CD14-positive monocyte (primary cell): ENCODE data around the gene NUTM1. TPM values are rescaled to one million over a fixed set of nuclear protein-coding genes. Genes with fewer than 3 reads are reported as not detected.

Experiments
- DNase-seq, 3 donors: peaks; one replicate each; pipeline ENCODE4 v3.0.0-alpha.2; 2011 to 2022
- H2AFZ ChIP-seq: 2 replicates; pipeline ENCODE4 v1.6.0; 2012; ENCODE audit warnings: mild to moderate bottlenecking, low read depth, low read length, inconsistent platforms; ENCODE audit not compliant: insufficient read depth, poor library complexity, severe bottlenecking
- H3K27ac ChIP-seq, 2 donors: 1 replicate in 1 of 2; 2 replicates in 1 of 2; pipeline ENCODE4 v1.5.1; 2012 to 2013; ENCODE audit warnings: low read length in 2 of 2, control low read depth in 1 of 2, inconsistent platforms in 1 of 2, low read depth in 1 of 2, mild to moderate bottlenecking in 1 of 2
- H3K27me3 ChIP-seq, 2 donors: one replicate each; pipeline versions ENCODE4 v1.6.0 to v1.6.1; 2011 to 2013; ENCODE audit warnings: low read length in 2 of 2; ENCODE audit not compliant: control insufficient read depth in 2 of 2, insufficient read depth in 2 of 2
- H3K36me3 ChIP-seq, 2 donors: replicated peaks in 1 of 2; 1 replicate in 1 of 2; 2 replicates in 1 of 2; pipeline versions ENCODE4 v1.5.1 to v1.6.1; 2012 to 2013; ENCODE audit warnings: low read length in 2 of 2, control low read depth in 1 of 2, inconsistent platforms in 1 of 2, mild to moderate bottlenecking in 1 of 2; ENCODE audit not compliant: insufficient read depth in 2 of 2, control insufficient read depth in 1 of 2
- H3K4me1 ChIP-seq, 2 donors: 1 replicate in 1 of 2; 2 replicates in 1 of 2; pipeline versions ENCODE4 v1.5.1 to v1.6.1; 2012 to 2013; ENCODE audit warnings: low read length in 2 of 2, control low read depth in 1 of 2, inconsistent platforms in 1 of 2, mild to moderate bottlenecking in 1 of 2, moderate library complexity in 1 of 2; ENCODE audit not compliant: insufficient read depth in 2 of 2, control insufficient read depth in 1 of 2
- H3K4me2 ChIP-seq: replicated peaks from 2 replicates; pipeline ENCODE3; 2012; ENCODE audit warnings: low read length, moderate library complexity, mild to moderate bottlenecking; ENCODE audit not compliant: poor library complexity, severe bottlenecking; ENCODE audit errors: extremely low read depth
- H3K4me3 ChIP-seq, 3 experiments: fragments of 200-600 bp in 1 of 3; sonication (generic) in 1 of 3; replicated peaks in 1 of 3; 1 replicate in 2 of 3; 2 replicates in 1 of 3; pipeline ENCODE4 v1.5.1; 2011 to 2013; ENCODE audit warnings: low read length in 3 of 3, mild to moderate bottlenecking in 3 of 3, control low read depth in 2 of 3, low read depth in 2 of 3, inconsistent platforms in 1 of 3, moderate library complexity in 1 of 3
- H3K79me2 ChIP-seq: 2 replicates; pipeline ENCODE4 v1.6.0; 2012; ENCODE audit warnings: mild to moderate bottlenecking, control low read depth, inconsistent platforms, low read length, moderate library complexity; ENCODE audit not compliant: insufficient read depth
- H3K9ac ChIP-seq: 2 replicates; pipeline ENCODE4 v1.6.0; 2017; ENCODE audit warnings: low read length, mild to moderate bottlenecking; ENCODE audit not compliant: insufficient read depth, poor library complexity, severe bottlenecking
- H3K9me3 ChIP-seq, 2 donors: replicated peaks in 1 of 2; 1 replicate in 1 of 2; 2 replicates in 1 of 2; pipeline versions ENCODE4 v1.5.1 to v1.6.1; 2012 to 2013; ENCODE audit warnings: low read length in 2 of 2, control low read depth in 1 of 2; ENCODE audit not compliant: control insufficient read depth in 1 of 2, insufficient read depth in 1 of 2
- H4K20me1 ChIP-seq: 2 replicates; pipeline ENCODE4 v1.6.0; 2012; ENCODE audit warnings: mild to moderate bottlenecking, low read length, control low read depth, moderate library complexity; ENCODE audit not compliant: insufficient read depth
- H3K27ac Mint-ChIP-seq, 7 donors: one replicate each; pipeline ENCODE4 v1.8.0; 2020; ENCODE audit warnings: mild to moderate bottlenecking in 7 of 7, mixed read lengths in 7 of 7, moderate library complexity in 6 of 7, inconsistent platforms in 2 of 7
- H3K27me3 Mint-ChIP-seq, 3 donors: one replicate each; pipeline ENCODE4 v1.8.0; 2021 to 2022; ENCODE audit warnings: low read depth in 3 of 3, mild to moderate bottlenecking in 3 of 3, mixed read lengths in 3 of 3, moderate library complexity in 3 of 3, inconsistent platforms in 1 of 3
- H3K36me3 Mint-ChIP-seq, 2 donors: one replicate each; pipeline ENCODE4 v1.8.0; 2020; ENCODE audit warnings: mixed read lengths in 2 of 2, inconsistent platforms in 1 of 2, mild to moderate bottlenecking in 1 of 2
- H3K4me1 Mint-ChIP-seq: one replicate; pipeline ENCODE4 v1.8.0; 2020; ENCODE audit warnings: mild to moderate bottlenecking, mixed read lengths
- H3K4me3 Mint-ChIP-seq, 2 donors: one replicate each; pipeline ENCODE4 v1.8.0; 2020; ENCODE audit warnings: mild to moderate bottlenecking in 2 of 2, mixed read lengths in 2 of 2, moderate library complexity in 1 of 2
- H3K9me3 Mint-ChIP-seq, 7 donors: one replicate each; pipeline ENCODE4 v1.8.0; 2020 to 2022; ENCODE audit warnings: mixed read lengths in 7 of 7, mild to moderate bottlenecking in 6 of 7, moderate library complexity in 6 of 7, inconsistent platforms in 2 of 7
- CTCF ChIP-seq: fragments of 200-600 bp; IDR thresholded peaks from one replicate; pipeline ENCODE4 v1.8.0; 2022; ENCODE audit warnings: antibody characterized with exemption, mild to moderate bottlenecking
- WGBS: methylation state at CpG from one replicate; pipeline ENCODE4 v1.1.5; 2013; ENCODE audit warnings: missing lambda C conversion rate; ENCODE audit not compliant: insufficient coverage; 5-methylcytosine and 5-hydroxymethylcytosine counted together
- intact Hi-C, 2 donors: fragments of 100-400 bp; cut with micrococcal nuclease; formaldehyde crosslinking; loops; one replicate each; pipeline versions ENCODE4 v1.15.0 to v1.15.1; 2023
- polyA plus RNA-seq, 3 donors: library from polyadenylated mRNA; depleted of rRNA in 1 of 3; unstranded in 2 of 3; stranded (reverse) in 1 of 3; fragments of 300-500 nt in 2 of 3; fragments of >200 nt in 1 of 3; fragmentation: Illumina TruSeq in 2 of 3; gene quantifications; 1 replicate in 2 of 3; 2 replicates in 1 of 3; pipeline ENCODE4 v1.2.3, GENCODE V29; 2012 to 2021

Gene NUTM1
- polyA plus RNA-seq, 3 donors, result not detected

- no CpG with 5 or more reads among the region's 5 CpGs for WGBS
- H3K79me2 ChIP-seq, result peaks cover 96% of the 10 kb centered on the region
- Mint-ChIP-seq H3K4me3 (no peak overlapping the region), H3K9me3 (peaks cover 0 to 3% (median 0%) of the 10 kb centered on the region in 7 donors), H3K27me3 (peaks cover 0 to 2% (median 0%) of the 10 kb centered on the region in 3 donors), H3K4me1 (peaks cover 41% of the 10 kb centered on the region), H3K27ac (no peak overlapping the region), H3K36me3 (peaks cover 24 to 35% of the 10 kb centered on the region in 2 donors)
- no peaks in the 10 kb centered on the region for H3K9me3 ChIP-seq
- no peak overlapping the region for H2AFZ ChIP-seq
- H3K36me3 ChIP-seq, result peaks cover 10 to 21% of the 10 kb centered on the region in 2 donors
- H3K27me3 ChIP-seq, result no peaks in the 10 kb centered on the region
- DNase-seq, result no peak
- peaks cover 30 to 36% of the 10 kb centered on the region in 2 donors for H3K4me1 ChIP-seq
- no peak for TF ChIP-seq CTCF
- intact Hi-C loops, result loop anchor here (10.0 kb wide), 2 partner anchors 105 to 655 kb away; partner anchors contain the start of genes EMC4 (in 1 of the 2) and ZNF770 (in 1 of the 2)
- H3K27ac ChIP-seq, result no peak overlapping the region
- no peak overlapping the region for H3K4me2 ChIP-seq
- no peak overlapping the region for H3K4me3 ChIP-seq
- peaks cover 51% of the 10 kb centered on the region for H4K20me1 ChIP-seq
- no peak overlapping the region for H3K9ac ChIP-seq
Measured at GRCh38 chr15:34330279-34330678, 12.8 kb upstream of the NUTM1 start.

GRCh38 chr15:34331809-34332208 is 11.3 kb upstream of the NUTM1 start:
- H3K27ac ChIP-seq, result peak overlapping the region in 1 of 2 donors; percentile 32
- Mint-ChIP-seq H3K27ac (peak overlapping the region in 6 of 7 donors; percentile 0 to 79 (median 53)), H3K27me3 (peaks cover 0 to 2% (median 0%) of the 10 kb centered on the region in 3 donors), H3K4me3 (no peak overlapping the region), H3K4me1 (peaks cover 52% of the 10 kb centered on the region), H3K36me3 (peaks cover 24 to 35% of the 10 kb centered on the region in 2 donors), H3K9me3 (peaks cover 0 to 3% (median 0%) of the 10 kb centered on the region in 7 donors)
- H3K36me3 ChIP-seq, result peaks cover 10 to 21% of the 10 kb centered on the region in 2 donors
- no peak overlapping the region for H3K4me3 ChIP-seq
- no peak for TF ChIP-seq CTCF
- peaks cover 41 to 50% of the 10 kb centered on the region in 2 donors for H3K4me1 ChIP-seq
- no peak overlapping the region for H3K9ac ChIP-seq
- no peak for DNase-seq
- H2AFZ ChIP-seq, result no peak overlapping the region
- peaks cover 36% of the 10 kb centered on the region for H4K20me1 ChIP-seq
- H3K9me3 ChIP-seq, result no peaks in the 10 kb centered on the region
- H3K27me3 ChIP-seq, result no peaks in the 10 kb centered on the region
- H3K79me2 ChIP-seq, result peaks cover 93% of the 10 kb centered on the region
- no CpG with 5 or more reads among the region's 2 CpGs for WGBS
- intact Hi-C loops, result loop anchor here (10.0 kb wide), 2 partner anchors 107 to 653 kb away; partner anchors contain the start of genes EMC4 (in 1 of the 2) and ZNF770 (in 1 of the 2)
- H3K4me2 ChIP-seq, result no peak overlapping the region
